Fibroblast of pulmonary artery (primary cell): ENCODE results near the gene KRT28.

Source experiments
- DNase-seq: peaks from one replicate; pipeline ENCODE4 v3.0.0-alpha.2; 2010; ENCODE audit warnings: low read depth
- H3K4me3 ChIP-seq: replicated peaks from 2 replicates; pipeline ENCODE4 v1.5.1; 2011; ENCODE audit warnings: low read depth, mild to moderate bottlenecking, control low read depth, low read length, moderate library complexity
- TF ChIP-seq, protein P1 (sequence below): IDR thresholded peaks from 2 replicates; pipeline ENCODE4 v1.5.1; 2011; ENCODE audit warnings: mild to moderate bottlenecking, control low read depth, low read length, inconsistent platforms; ENCODE audit errors: missing control alignments

Gene KRT28

DNA sequence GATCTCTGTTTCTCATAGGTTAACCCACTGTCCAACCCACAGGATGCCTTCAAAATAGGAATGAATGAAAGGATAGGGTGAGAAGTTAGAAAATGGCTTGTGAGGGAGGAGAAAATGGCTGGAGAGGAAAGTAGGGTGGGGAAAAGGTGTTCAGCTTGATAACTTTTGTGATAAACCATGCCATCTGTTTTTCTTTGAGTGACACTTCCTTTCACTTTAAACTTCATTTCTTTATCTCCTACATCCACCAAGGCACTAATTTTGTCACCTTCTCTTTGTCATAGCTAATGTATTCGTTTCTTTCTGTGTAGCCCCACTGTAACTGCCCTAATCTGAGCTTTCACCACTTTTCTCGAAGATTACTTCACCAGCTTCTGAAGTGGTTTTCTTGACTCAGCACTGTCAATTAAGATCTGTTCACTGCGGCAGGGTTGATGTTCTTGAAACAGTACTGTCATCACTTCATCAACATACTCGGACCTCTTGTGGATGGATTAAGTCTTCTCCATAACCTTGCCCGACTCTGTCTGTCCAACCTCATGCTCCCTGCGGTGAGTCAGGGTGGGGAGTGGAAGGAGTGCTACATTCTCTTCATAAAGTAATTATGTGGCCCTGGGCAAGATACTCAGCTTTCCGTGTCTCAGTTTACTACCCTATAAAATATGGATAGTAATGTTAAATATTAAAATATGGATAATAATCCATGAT lies 28.1 kb upstream of the KRT28 start:
- H3K4me3 ChIP-seq: no peak overlapping the region
- DNase-seq: peak; percentile 47
- TF ChIP-seq, protein P1, sequence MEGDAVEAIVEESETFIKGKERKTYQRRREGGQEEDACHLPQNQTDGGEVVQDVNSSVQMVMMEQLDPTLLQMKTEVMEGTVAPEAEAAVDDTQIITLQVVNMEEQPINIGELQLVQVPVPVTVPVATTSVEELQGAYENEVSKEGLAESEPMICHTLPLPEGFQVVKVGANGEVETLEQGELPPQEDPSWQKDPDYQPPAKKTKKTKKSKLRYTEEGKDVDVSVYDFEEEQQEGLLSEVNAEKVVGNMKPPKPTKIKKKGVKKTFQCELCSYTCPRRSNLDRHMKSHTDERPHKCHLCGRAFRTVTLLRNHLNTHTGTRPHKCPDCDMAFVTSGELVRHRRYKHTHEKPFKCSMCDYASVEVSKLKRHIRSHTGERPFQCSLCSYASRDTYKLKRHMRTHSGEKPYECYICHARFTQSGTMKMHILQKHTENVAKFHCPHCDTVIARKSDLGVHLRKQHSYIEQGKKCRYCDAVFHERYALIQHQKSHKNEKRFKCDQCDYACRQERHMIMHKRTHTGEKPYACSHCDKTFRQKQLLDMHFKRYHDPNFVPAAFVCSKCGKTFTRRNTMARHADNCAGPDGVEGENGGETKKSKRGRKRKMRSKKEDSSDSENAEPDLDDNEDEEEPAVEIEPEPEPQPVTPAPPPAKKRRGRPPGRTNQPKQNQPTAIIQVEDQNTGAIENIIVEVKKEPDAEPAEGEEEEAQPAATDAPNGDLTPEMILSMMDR: no peak

DNA sequence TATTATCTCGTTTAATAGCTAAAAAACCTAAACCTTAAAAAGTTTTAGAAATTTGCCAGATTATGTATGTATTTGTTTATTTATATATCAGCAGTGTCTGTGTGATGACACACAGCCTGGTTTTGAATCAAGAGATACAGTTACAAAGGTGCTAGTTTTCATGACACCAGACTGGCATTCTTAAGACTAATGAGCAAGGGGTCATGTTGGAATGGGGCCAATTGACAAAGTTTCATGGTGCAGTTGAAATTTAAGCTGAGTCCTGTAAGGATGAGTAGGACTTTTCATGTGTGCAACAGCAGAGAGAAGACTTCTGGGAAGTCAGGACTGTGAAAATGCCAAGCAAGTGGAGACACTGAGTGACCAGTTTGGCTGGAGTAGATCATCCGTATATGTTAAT lies 25.8 kb upstream of the KRT28 start:
- no peak overlapping the region for H3K4me3 ChIP-seq
- no peak for DNase-seq
- TF ChIP-seq, protein P1: no peak

DNA sequence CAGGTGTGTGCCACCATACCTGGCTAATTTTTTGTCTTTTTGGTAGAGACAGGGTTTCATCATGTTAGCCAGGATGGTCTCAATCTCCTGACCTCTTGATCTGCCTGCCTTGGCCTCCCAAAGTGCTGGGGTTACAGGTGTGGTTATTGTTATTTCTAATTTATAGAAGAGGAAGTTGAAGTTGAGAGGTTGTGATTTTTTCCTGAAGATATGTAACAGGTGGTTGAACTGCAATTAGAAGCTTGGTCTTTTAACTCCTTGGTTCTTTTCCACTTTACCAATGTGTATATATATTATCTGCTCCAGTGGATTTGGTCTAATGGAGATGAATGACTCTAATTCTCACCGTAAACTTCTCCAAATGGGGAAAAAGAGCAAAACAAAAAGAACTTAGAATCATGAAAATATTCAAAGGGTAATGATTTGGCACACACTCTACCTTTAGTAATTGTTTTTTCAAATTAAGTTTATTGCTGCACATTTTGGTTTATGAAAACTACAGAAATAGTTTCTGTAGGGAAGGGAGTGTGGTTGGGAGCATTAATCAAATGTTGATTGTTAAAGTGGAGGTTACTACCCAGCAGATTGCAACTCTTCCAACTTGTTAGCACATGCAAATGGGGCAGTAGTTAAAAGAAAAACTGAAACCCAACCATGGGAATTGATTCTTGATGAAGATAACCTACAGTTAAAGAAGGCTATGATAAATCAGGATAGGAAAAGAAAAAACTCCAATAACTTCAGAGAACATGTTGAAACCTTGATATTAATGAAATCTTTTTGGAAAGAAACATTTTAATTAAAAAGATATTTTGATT lies 24.5 kb upstream of the KRT28 start:
- no peak overlapping the region for H3K4me3 ChIP-seq
- TF ChIP-seq, protein P1: no peak
- no peak for DNase-seq

DNA sequence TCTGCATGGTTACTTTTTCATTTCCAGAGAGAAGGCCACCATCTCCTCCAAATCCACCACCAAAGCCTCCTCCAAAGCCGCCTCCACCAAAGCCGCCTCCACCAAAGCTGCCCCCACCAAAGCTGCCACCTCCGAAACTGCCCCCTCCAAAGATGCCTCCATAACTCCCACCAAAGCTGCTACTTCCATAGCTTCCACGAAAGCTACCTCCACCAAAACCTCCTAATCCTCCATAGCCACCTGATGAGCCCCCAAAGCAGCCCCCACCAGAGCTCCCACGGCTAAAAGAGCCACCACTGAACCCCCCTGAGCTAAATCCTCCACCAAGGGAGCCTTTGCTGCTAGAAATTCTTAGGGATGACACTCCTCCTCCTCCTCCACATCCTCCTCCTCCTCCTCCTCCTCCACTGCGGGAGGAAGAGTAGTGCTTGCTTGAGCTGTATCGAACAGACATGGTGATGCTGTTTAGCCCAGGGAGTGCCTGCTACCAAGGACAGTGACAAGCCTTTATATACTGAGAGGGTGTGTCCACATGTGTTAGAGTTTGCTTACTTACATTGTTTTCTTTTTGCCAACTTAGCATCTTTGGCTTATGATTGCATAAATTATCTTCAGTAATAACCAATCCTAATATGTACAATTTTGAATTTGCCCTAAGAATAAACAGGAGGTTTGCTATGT lies 22.5 kb upstream of the KRT28 start, which contains the start of gene KRT10:
TSS of gene KRT10 (minus strand) at position 483 of the 681 bp plus-strand sequence. CDS start at position 454, 29 bp downstream.
- TF ChIP-seq, protein P1: no peak
- H3K4me3 ChIP-seq: no peak within 1 kb of the TSS
- DNase-seq: no peak

DNA sequence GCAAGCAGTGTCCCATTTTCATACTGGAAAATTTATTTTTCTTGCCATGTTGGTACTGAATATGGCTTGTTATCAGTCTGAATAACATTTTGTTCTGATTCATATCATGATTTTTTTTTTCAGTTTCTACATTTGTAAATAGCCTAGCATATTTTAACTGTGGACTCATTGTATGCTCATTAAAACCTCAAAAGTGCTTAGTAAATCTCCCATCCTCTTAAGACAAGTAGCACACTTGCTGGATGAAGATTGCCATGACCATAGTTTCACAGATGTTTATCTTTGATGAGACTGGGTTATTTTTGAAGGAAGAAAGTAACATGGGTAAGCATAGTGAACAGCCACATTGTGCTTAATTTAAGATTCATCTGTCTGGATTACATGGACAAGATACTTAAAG lies 21.8 kb upstream of the KRT28 start:
- TF ChIP-seq, protein P1: no peak
- H3K4me3 ChIP-seq: no peak overlapping the region
- DNase-seq: no peak

DNA sequence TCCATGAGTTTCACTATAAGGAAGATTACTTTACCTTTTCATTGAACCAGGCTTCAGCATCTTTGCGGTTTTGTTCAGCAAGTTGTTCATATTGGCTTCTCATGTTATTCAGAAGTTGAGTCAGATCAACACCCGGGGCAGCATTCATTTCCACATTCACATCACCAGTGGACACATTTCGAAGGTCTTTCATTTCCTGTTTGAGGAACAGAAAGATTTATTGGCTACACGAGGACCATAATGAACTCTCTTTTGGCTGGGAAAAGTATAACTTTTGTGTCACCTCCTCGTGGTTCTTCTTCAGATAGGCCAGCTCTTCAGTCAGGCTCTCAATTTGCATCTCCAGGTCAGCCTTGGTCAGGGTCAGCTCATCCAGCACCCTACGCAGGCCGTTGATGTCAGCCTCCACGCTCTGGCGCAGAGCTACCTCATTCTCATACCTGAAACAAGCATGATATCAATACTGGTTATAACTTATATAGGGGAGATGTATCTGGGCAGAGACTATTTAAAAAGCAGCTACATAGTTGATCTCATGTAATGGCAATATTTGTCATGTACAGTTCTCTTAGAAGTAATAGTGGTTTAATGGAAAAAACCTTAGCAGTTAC lies 20.6 kb upstream of the KRT28 start:
- H3K4me3 ChIP-seq: no peak overlapping the region
- no peak for DNase-seq
- TF ChIP-seq, protein P1: no peak
